HFF-Myc (cell line): ENCODE results near the gene C3orf85.

Source experiments
- DNase-seq: peaks from one replicate; pipeline ENCODE4 v3.0.0-alpha.2; 2011; ENCODE audit warnings: low read depth; ENCODE audit errors: extremely low read depth
- H3K4me3 ChIP-seq: replicated peaks from 2 replicates; pipeline ENCODE4 v1.5.1; 2011; ENCODE audit warnings: low read depth, mild to moderate bottlenecking, control low read depth, low read length
- TF ChIP-seq, protein P1 (sequence below): IDR thresholded peaks from 2 replicates; pipeline ENCODE4 v1.5.1; 2012; ENCODE audit warnings: mild to moderate bottlenecking, low read depth, low read length, control low read depth; ENCODE audit errors: missing control alignments

The C3orf85 gene

DNA sequence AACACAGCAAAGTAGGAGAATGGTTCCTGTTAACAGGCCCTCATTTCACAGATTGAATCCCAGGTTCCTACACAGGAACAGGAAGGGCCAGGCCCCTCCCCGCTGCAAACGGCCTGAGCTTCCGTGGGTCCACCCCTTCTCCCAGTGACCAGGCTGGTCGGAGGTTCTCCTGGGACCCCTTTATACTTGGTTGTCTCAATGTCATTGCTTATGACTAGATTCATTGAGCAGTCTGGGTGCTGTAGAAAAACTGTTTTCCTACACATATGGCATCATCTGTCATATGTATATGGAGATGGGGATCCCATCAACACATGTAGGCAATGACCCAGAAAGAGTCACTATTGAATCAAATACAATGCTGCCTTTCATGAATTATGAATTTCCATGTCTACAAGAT lies 3.8 kb downstream of the C3orf85 start:
- H3K4me3 ChIP-seq = no peak overlapping the region
- no peak for DNase-seq
- TF ChIP-seq, protein P1, sequence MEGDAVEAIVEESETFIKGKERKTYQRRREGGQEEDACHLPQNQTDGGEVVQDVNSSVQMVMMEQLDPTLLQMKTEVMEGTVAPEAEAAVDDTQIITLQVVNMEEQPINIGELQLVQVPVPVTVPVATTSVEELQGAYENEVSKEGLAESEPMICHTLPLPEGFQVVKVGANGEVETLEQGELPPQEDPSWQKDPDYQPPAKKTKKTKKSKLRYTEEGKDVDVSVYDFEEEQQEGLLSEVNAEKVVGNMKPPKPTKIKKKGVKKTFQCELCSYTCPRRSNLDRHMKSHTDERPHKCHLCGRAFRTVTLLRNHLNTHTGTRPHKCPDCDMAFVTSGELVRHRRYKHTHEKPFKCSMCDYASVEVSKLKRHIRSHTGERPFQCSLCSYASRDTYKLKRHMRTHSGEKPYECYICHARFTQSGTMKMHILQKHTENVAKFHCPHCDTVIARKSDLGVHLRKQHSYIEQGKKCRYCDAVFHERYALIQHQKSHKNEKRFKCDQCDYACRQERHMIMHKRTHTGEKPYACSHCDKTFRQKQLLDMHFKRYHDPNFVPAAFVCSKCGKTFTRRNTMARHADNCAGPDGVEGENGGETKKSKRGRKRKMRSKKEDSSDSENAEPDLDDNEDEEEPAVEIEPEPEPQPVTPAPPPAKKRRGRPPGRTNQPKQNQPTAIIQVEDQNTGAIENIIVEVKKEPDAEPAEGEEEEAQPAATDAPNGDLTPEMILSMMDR = no peak

DNA sequence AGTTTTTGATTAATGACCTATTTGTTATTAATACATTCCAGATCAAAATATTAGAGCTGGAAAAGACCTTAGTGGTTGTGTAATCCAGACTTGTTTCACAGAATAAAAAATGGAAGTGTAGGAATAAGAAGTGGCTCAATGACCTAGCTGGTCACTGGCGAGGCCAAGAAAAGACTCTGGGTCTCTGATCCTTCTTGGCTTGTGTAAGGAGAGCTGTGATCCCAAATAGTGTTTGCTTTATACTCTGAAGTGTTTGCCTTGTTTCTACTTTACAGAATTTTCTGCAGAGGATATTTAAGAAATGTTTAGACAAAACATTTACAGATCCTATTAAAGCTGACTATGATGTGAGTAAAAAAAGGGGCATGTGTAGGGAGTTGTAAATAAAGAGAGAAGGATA lies 7.1 kb downstream of the C3orf85 start:
- H3K4me3 ChIP-seq = no peak overlapping the region
- DNase-seq = no peak
- TF ChIP-seq, protein P1 = no peak

GRCh38 chr3:109149078-109149477 lies 12.6 kb downstream of the C3orf85 start:
- no peak overlapping the region for H3K4me3 ChIP-seq
- TF ChIP-seq, protein P1 = no peak
- DNase-seq = no peak

- TF ChIP-seq, protein P1 = no peak
- no peak overlapping the region for H3K4me3 ChIP-seq
- DNase-seq = no peak
Observed at GRCh38 chr3:109152320-109152719, 15.8 kb downstream of the C3orf85 start.

GRCh38 chr3:109154979-109155378 lies 18.5 kb downstream of the C3orf85 start:
- no peak overlapping the region for H3K4me3 ChIP-seq
- TF ChIP-seq, protein P1 = no peak
- no peak for DNase-seq

- no peak for DNase-seq
- H3K4me3 ChIP-seq = no peak overlapping the region
- TF ChIP-seq, protein P1 = no peak
Observed at GRCh38 chr3:109155828-109156227, 19.3 kb downstream of the C3orf85 start.

DNA sequence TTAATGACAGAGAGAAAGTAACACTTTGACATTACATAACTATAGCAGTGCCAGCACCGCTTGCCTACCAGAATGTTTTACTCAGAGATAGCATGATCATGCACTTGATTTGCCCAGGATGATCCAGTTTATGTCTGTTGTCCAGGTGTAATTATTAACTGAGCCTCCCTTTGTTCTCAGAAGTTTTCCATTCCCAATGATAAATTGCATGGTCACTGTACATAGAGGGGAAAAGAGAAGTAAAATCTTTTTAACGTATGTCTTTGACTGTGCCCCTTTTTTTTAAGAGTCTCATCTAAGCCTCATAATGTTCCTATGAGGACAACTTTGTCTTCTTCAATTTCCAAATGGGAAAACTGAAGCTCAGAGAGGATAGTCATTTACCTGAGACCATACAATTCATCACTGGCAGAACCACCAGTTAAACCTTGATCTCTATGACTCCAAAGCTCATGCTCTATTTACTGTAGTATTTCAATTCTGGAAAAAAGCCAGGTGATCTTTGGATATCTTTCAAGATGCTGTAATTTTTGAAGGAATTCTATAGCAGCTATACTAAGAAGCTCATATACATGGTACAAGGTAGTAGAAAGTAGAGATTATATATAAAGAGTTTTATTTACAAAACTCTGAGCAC lies 25.1 kb downstream of the C3orf85 start:
- H3K4me3 ChIP-seq = no peak overlapping the region
- no peak for DNase-seq

More for the DNA sequence above, 25.1 kb downstream of the C3orf85 start:
- TF ChIP-seq, protein P1 = no peak
